Naive B cell (primary cell): ENCODE measurements around the gene DIP2A. TPM values are rescaled to one million over a fixed set of nuclear protein-coding genes. Genes with fewer than 3 reads are reported as not detected.
"Not testable (repeated sequence)": the region's sequence is repeated elsewhere in the genome, so short reads cannot be mapped to it uniquely, and the experiment has no call there.

ENCODE experiments used
- ATAC-seq, 2 donors: fragments of 150-1000 bp; cut with Tn5 transposase; 2 replicates each; pipeline ENCODE4 v1.10.0; 2021; ENCODE audit warnings: low read depth in 2 of 2, mild to moderate bottlenecking in 2 of 2, moderate library complexity in 2 of 2
- DNase-seq: peaks from one replicate; pipeline ENCODE4 v3.0.0; 2022
- H3K27ac Mint-ChIP-seq, 6 donors: one replicate each; pipeline ENCODE4 v1.8.0; 2020 to 2022; ENCODE audit warnings: mild to moderate bottlenecking in 6 of 6, mixed read lengths in 6 of 6, moderate library complexity in 5 of 6, inconsistent platforms in 2 of 6
- H3K27me3 Mint-ChIP-seq, 3 donors: one replicate each; pipeline ENCODE4 v1.8.0; 2021 to 2022; ENCODE audit warnings: mixed read lengths in 3 of 3, mild to moderate bottlenecking in 1 of 3
- H3K36me3 Mint-ChIP-seq, 2 donors: one replicate each; pipeline ENCODE4 v1.8.0; 2020 to 2022; ENCODE audit warnings: mixed read lengths in 2 of 2, inconsistent platforms in 1 of 2, mild to moderate bottlenecking in 1 of 2
- H3K4me1 Mint-ChIP-seq, 3 donors: one replicate each; pipeline ENCODE4 v1.8.0; 2020 to 2022; ENCODE audit warnings: mixed read lengths in 3 of 3, inconsistent platforms in 1 of 3, mild to moderate bottlenecking in 1 of 3, moderate library complexity in 1 of 3
- H3K4me3 Mint-ChIP-seq, 8 donors: one replicate each; pipeline ENCODE4 v1.8.0; 2020 to 2022; ENCODE audit warnings: mild to moderate bottlenecking in 8 of 8, mixed read lengths in 8 of 8, moderate library complexity in 8 of 8, inconsistent platforms in 2 of 8
- H3K9me3 Mint-ChIP-seq, 7 donors: one replicate each; pipeline ENCODE4 v1.8.0; 2020 to 2022; ENCODE audit warnings: mixed read lengths in 7 of 7, mild to moderate bottlenecking in 5 of 7, inconsistent platforms in 2 of 7, moderate library complexity in 1 of 7
- polyA plus RNA-seq, 6 donors: library from polyadenylated mRNA; unstranded; fragments of 300-500 nt; fragmentation: Illumina TruSeq; gene quantifications; one replicate each; pipeline ENCODE4 v1.2.3, GENCODE V29; 2021; ENCODE audit warnings: low read depth in 6 of 6

Gene DIP2A
- polyA plus RNA-seq, 6 donors from 2014 or later: 0.34 to 12.4 (median 7.3) TPM

DNA sequence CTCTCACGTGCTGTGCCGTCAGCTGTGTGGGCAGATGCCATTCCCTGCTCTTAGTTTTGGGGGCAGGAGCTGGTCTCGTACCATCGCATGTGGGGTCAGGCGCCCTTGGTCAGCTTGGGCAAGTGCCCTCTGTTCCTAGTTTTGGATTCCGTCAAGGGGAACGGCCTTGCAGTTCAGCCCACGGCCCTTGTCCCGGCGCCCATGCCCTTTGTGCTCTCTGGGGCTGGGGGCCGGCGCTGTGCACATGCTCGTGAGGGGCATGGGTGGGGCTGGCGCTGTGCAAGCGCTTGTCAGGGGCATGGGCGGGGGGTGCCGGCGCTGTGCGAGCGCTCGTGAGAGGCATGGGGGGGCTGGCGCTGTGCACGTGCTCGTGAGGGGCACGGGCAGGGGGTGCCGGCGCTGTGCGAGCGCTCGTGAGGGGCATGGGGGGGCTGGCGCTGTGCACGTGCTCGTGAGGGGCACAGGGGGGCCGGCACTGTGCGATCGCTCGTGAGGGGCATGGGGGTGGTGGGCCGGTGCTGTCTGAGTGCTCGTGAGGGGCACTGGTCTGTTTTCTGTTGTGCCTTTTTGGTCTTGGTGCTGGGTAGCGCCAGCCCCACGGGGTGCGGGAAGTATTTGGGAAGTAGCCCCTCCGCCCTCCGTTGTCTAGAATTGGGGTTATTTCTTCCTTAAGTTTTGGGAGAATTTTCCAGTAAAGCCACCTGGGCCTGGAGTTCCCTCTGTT is 29.5 kb upstream of the DIP2A start:
- H3K36me3 Mint-ChIP-seq: peaks cover 0 to 15% of the 10 kb centered on the region in 2 donors
- no peak overlapping the region for H3K4me3 Mint-ChIP-seq
- H3K9me3 Mint-ChIP-seq: no peaks in the 10 kb centered on the region
- H3K27ac Mint-ChIP-seq: no peak overlapping the region
- ATAC-seq (no peak), DNase-seq (no peak)
- no peaks in the 10 kb centered on the region for H3K27me3 Mint-ChIP-seq
- H3K4me1 Mint-ChIP-seq: peaks cover 0 to 7% (median 4%) of the 10 kb centered on the region in 3 donors

DNA sequence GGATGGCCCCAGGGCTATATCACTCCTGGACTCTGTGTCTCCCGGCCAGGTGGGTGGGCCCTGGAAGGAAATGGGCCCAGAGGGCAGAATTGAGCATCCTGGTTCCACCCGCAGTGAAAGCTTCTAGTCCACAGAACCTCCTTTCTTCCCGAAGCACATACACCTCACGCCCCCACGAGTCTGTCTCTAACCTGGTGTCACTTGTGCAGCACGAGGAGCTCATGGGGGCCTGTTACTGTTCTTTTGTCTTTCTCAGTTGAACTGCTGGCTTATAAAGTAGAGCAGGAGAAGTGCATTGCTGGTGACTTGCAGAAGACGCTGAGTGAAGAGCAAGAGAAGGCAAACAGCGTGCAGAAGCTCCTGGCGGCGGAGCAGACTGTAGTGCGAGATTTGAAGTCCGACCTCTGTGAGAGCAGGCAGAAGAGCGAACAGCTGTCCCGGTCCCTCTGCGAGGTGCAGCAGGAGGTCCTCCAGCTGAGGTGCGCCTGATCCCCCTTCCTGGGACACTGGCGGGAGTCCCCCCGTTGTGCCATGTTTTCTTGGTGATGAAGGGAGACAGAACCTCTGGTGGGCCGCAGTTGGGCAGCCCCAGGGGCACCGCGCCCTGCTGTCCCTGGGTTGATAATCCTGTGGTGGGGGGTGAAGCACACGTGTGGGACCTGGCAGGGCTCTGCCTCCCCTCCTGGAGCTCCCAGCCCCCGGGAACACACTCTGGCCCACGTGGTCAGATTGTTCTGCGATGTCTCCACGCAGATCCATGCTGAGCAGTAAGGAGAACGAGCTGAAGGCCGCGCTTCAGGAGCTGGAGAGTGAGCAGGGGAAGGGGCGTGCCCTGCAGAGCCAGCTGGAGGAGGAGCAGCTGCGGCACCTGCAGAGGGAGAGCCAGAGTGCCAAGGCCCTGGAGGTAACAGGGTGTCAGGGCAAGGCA is 28.7 kb upstream of the DIP2A start:
- Mint-ChIP-seq H3K4me3 (no peak overlapping the region), H3K9me3 (no peaks in the 10 kb centered on the region)

DNA sequence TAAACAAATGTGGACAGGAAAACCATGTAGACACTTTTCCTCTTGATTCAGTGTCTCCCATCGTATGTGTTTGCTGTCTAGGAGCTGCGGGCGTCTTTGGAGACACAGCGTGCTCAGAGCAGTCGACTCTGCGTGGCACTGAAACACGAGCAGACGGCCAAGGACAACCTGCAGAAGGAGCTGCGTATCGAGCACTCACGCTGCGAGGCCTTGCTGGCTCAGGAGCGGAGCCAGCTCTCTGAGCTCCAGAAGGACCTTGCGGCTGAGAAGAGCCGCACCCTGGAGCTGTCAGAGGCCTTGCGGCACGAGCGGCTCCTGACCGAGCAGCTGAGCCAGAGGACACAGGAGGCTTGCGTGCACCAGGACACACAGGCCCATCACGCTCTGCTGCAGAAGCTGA is 27.2 kb upstream of the DIP2A start:
- no peaks in the 10 kb centered on the region for H3K9me3 Mint-ChIP-seq
- ATAC-seq (no peak), DNase-seq (no peak)
- peak overlapping the region in 1 of 6 donors; percentile 56 for H3K27ac Mint-ChIP-seq
- no peaks in the 10 kb centered on the region for H3K27me3 Mint-ChIP-seq
- H3K36me3 Mint-ChIP-seq: peaks cover 5 to 15% of the 10 kb centered on the region in 2 donors
- peaks cover 0 to 7% (median 4%) of the 10 kb centered on the region in 3 donors for H3K4me1 Mint-ChIP-seq
- H3K4me3 Mint-ChIP-seq: no peak overlapping the region

More for the DNA sequence above, 28.7 kb upstream of the DIP2A start:
- Mint-ChIP-seq H3K4me1 (peaks cover 0 to 7% (median 4%) of the 10 kb centered on the region in 3 donors), H3K27me3 (no peaks in the 10 kb centered on the region), H3K36me3 (peaks cover 5 to 15% of the 10 kb centered on the region in 2 donors), H3K27ac (no peak overlapping the region)
- ATAC-seq (no peak), DNase-seq (no peak)

DNA sequence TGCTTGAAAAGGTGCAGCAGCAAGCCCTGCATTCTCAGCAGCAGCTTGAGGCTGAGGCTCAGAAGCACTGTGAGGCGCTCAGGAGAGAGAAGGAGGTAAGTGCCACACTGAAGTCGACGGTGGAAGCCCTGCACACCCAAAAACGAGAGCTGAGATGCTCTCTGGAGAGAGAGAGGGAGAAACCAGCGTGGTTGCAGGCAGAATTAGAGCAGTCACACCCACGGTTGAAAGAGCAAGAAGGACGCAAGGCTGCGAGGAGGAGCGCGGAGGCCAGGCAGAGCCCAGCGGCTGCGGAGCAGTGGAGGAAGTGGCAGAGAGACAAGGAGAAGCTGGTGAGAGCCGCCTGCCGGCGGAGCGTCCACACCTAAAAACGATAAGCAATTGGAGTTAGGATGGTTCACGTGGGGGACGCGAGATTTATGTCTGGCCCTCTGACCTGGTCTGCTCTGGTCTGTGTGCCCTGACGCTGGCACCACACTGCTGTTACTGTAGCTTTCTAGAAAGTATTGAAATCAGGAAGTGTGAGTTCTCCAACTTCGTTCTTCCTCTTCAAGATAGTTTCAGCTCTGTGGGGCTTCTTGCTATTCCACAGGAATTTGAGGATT is 26.7 kb upstream of the DIP2A start:
- ATAC-seq: no peak
- no peak for DNase-seq
- H3K27ac Mint-ChIP-seq: no peak overlapping the region
- peaks cover 5 to 15% of the 10 kb centered on the region in 2 donors for H3K36me3 Mint-ChIP-seq
- no peak overlapping the region for H3K4me3 Mint-ChIP-seq
- H3K9me3 Mint-ChIP-seq: no peaks in the 10 kb centered on the region
- H3K27me3 Mint-ChIP-seq: no peaks in the 10 kb centered on the region
- H3K4me1 Mint-ChIP-seq: peaks cover 0 to 9% (median 4%) of the 10 kb centered on the region in 3 donors

DNA sequence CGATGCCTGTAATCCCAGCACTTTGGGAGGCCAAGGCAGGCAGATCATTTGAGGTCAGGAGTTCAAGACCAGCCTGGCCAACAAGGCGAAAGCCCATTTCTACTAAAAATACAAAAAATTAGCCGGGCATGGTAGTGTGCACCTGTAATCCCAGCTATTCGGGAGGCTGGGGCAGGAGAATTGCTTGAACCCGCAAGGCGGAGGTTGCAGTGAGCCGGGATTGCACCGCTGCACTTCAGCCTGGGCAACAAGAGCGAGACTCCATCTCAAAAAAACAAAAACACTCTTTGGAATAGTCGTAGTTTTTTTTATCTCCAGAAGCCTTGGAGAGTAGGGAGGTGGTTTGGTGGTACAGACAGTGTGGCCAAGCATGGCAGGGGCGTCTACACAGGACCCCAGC is 25.6 kb upstream of the DIP2A start:
- not testable (repeated sequence) for H3K27ac Mint-ChIP-seq, ATAC-seq

GRCh38 chr21:46434322-46434958 is 24.3 kb upstream of the DIP2A start:
- no peak overlapping the region for H3K27ac Mint-ChIP-seq
- DNase-seq (no peak), ATAC-seq (no peak)
- H3K9me3 Mint-ChIP-seq: no peaks in the 10 kb centered on the region
- peaks cover 0 to 12% (median 4%) of the 10 kb centered on the region in 3 donors for H3K4me1 Mint-ChIP-seq
- H3K36me3 Mint-ChIP-seq: peaks cover 5 to 15% of the 10 kb centered on the region in 2 donors
- H3K4me3 Mint-ChIP-seq: no peak overlapping the region
- no peaks in the 10 kb centered on the region for H3K27me3 Mint-ChIP-seq

More for the DNA sequence above, 25.6 kb upstream of the DIP2A start:
- Mint-ChIP-seq H3K36me3 (peaks cover 5 to 15% of the 10 kb centered on the region in 2 donors), H3K4me1 (peaks cover 0 to 12% (median 4%) of the 10 kb centered on the region in 3 donors)
- not testable (repeated sequence) for H3K27me3 Mint-ChIP-seq, H3K4me3 Mint-ChIP-seq, H3K9me3 Mint-ChIP-seq, DNase-seq

DNA sequence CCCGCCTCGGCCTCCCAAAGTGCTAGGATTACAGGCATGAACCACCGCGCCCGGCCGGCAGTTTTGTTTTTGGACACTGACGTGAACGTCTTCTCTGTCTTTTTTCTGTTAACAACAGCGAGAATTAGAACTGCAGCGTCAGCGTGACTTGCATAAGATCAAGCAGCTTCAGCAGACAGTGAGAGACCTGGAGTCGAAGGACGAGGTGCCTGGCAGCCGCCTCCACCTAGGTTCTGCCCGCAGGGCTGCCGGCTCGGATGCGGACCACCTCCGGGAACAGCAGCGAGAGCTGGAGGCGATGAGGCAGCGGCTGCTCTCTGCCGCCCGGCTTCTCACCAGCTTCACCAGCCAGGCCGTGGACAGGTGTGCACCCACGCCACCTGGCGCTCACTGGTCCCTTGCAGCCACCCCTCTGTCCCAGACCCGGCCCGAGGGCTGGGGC is 22.9 kb upstream of the DIP2A start:
- Mint-ChIP-seq H3K36me3 (peaks cover 9 to 10% of the 10 kb centered on the region in 2 donors), H3K27ac (no peak overlapping the region), H3K4me1 (peaks cover 0 to 12% (median 4%) of the 10 kb centered on the region in 3 donors), H3K9me3 (no peaks in the 10 kb centered on the region), H3K4me3 (no peak overlapping the region), H3K27me3 (no peaks in the 10 kb centered on the region)
- no peak for ATAC-seq
- DNase-seq: no peak

- no peaks in the 10 kb centered on the region for H3K9me3 Mint-ChIP-seq
- ATAC-seq (no peak), DNase-seq (no peak)
- H3K4me3 Mint-ChIP-seq: no peak overlapping the region
- no peak overlapping the region for H3K27ac Mint-ChIP-seq
- H3K4me1 Mint-ChIP-seq: peaks cover 0 to 11% (median 3%) of the 10 kb centered on the region in 3 donors
- peaks cover 6 to 18% of the 10 kb centered on the region in 2 donors for H3K36me3 Mint-ChIP-seq
- H3K27me3 Mint-ChIP-seq: no peaks in the 10 kb centered on the region
Observed at GRCh38 chr21:46436621-46437020, 22.1 kb upstream of the DIP2A start.

GRCh38 chr21:46437096-46437498 is 21.6 kb upstream of the DIP2A start:
- no peak overlapping the region for H3K4me3 Mint-ChIP-seq

GRCh38 chr21:46437511-46437910 is 21.2 kb upstream of the DIP2A start:
- peaks cover 0 to 20% of the 10 kb centered on the region in 2 donors for H3K36me3 Mint-ChIP-seq
- H3K27me3 Mint-ChIP-seq: no peaks in the 10 kb centered on the region
- ATAC-seq: no peak
- no peak for DNase-seq
- H3K4me1 Mint-ChIP-seq: peaks cover 0 to 5% (median 0%) of the 10 kb centered on the region in 3 donors
- no peak overlapping the region for H3K27ac Mint-ChIP-seq
- no peak overlapping the region for H3K4me3 Mint-ChIP-seq
- no peaks in the 10 kb centered on the region for H3K9me3 Mint-ChIP-seq

More at GRCh38 chr21:46437096-46437498, 21.6 kb upstream of the DIP2A start:
- ATAC-seq (no peak), DNase-seq (no peak)
- no peaks in the 10 kb centered on the region for H3K9me3 Mint-ChIP-seq
- peaks cover 0 to 6% (median 0%) of the 10 kb centered on the region in 3 donors for H3K4me1 Mint-ChIP-seq
- H3K27me3 Mint-ChIP-seq: no peaks in the 10 kb centered on the region
- peaks cover 1 to 18% of the 10 kb centered on the region in 2 donors for H3K36me3 Mint-ChIP-seq
- H3K27ac Mint-ChIP-seq: no peak overlapping the region

GRCh38 chr21:46438241-46438640 is 20.4 kb upstream of the DIP2A start:
- Mint-ChIP-seq H3K27me3 (no peaks in the 10 kb centered on the region), H3K4me1 (peaks cover 0 to 5% (median 0%) of the 10 kb centered on the region in 3 donors), H3K27ac (no peak overlapping the region), H3K36me3 (peaks cover 0 to 22% of the 10 kb centered on the region in 2 donors), H3K9me3 (no peaks in the 10 kb centered on the region), H3K4me3 (no peak overlapping the region)
- ATAC-seq (no peak), DNase-seq (no peak)

DNA sequence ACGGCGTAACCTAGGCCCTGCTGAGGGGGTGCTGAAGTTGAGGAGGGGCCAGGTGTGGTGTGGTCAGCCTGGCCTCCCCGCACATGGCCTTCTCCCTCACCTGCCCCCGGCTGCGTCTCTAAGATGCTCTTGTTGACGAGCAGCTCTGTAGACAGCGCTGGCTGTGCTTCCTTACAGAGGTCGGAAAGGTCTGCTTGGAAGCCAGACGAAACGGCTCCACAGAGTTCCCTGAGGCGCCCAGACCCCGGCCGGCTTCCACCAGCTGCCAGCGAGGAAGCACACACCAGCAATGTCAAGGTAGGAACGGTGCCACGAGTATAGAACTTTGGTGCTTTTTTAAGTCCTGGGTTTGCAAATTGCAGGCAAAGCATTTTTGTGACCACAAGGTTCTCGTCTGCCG is 18.8 kb upstream of the DIP2A start:
- Mint-ChIP-seq H3K27me3 (no peaks in the 10 kb centered on the region), H3K9me3 (no peaks in the 10 kb centered on the region), H3K4me3 (no peak overlapping the region), H3K4me1 (peaks cover 0 to 5% (median 0%) of the 10 kb centered on the region in 3 donors), H3K36me3 (peaks cover 0 to 18% of the 10 kb centered on the region in 2 donors), H3K27ac (no peak overlapping the region)
- DNase-seq (no peak), ATAC-seq (no peak)

GRCh38 chr21:46441331-46441730 is 17.4 kb upstream of the DIP2A start:
- Mint-ChIP-seq H3K27ac (peak overlapping the region in 1 of 6 donors; percentile 27), H3K4me1 (peaks cover 0 to 5% (median 0%) of the 10 kb centered on the region in 3 donors), H3K36me3 (peaks cover 0 to 17% of the 10 kb centered on the region in 2 donors), H3K4me3 (no peak overlapping the region), H3K9me3 (no peaks in the 10 kb centered on the region), H3K27me3 (no peaks in the 10 kb centered on the region)
- DNase-seq (no peak), ATAC-seq (no peak)
